IPS-18a (cell line): ENCODE measurements around the gene EN2.

Experiments used
- H3K27ac ChIP-seq: one replicate; pipeline ENCODE4 v1.5.1; 2013; ENCODE audit warnings: low read length
- H3K27me3 ChIP-seq: one replicate; pipeline ENCODE4 v1.6.1; 2013; ENCODE audit warnings: mild to moderate bottlenecking, low read length; ENCODE audit not compliant: control insufficient read depth, insufficient read depth
- H3K36me3 ChIP-seq: one replicate; pipeline ENCODE4 v1.6.1; 2013; ENCODE audit warnings: low read depth, low read length; ENCODE audit not compliant: control insufficient read depth
- H3K4me1 ChIP-seq: one replicate; pipeline ENCODE4 v1.6.1; 2013; ENCODE audit warnings: low read depth, low read length; ENCODE audit not compliant: control insufficient read depth
- H3K4me3 ChIP-seq: one replicate; pipeline ENCODE4 v1.5.1; 2013; ENCODE audit warnings: low read length
- H3K9ac ChIP-seq: one replicate; pipeline ENCODE4 v1.6.1; 2013; ENCODE audit warnings: mild to moderate bottlenecking, low read length, moderate library complexity
- H3K9me3 ChIP-seq: one replicate; pipeline ENCODE4 v1.6.1; 2013; ENCODE audit warnings: low read depth, low read length; ENCODE audit not compliant: control insufficient read depth

EN2 gene

GRCh38 chr7:155495440-155496248 lies 37.7 kb downstream of the EN2 start:
- H3K27ac ChIP-seq = no peak overlapping the region
- no peaks in the 10 kb centered on the region for H3K36me3 ChIP-seq
- no peak overlapping the region for H3K9ac ChIP-seq
- H3K4me1 ChIP-seq = peaks cover 8% of the 10 kb centered on the region
- no peak overlapping the region for H3K4me3 ChIP-seq
- H3K9me3 ChIP-seq = no peaks in the 10 kb centered on the region
- peaks cover 96% of the 10 kb centered on the region for H3K27me3 ChIP-seq

- Histone ChIP-seq H3K36me3 (no peaks in the 10 kb centered on the region), H3K9me3 (no peaks in the 10 kb centered on the region), H3K4me3 (no peak overlapping the region), H3K4me1 (peaks cover 6% of the 10 kb centered on the region), H3K9ac (no peak overlapping the region), H3K27me3 (peaks cover 97% of the 10 kb centered on the region), H3K27ac (no peak overlapping the region)
Measured at GRCh38 chr7:155496267-155497005, 38.5 kb downstream of the EN2 start.

GRCh38 chr7:155497149-155497901 lies 39.4 kb downstream of the EN2 start:
- Histone ChIP-seq H3K27ac (no peak overlapping the region), H3K36me3 (no peaks in the 10 kb centered on the region), H3K27me3 (peaks cover 97% of the 10 kb centered on the region), H3K9me3 (no peaks in the 10 kb centered on the region), H3K4me1 (peaks cover 3% of the 10 kb centered on the region), H3K4me3 (no peak overlapping the region), H3K9ac (no peak overlapping the region)

- H3K4me3 ChIP-seq = no peak overlapping the region
- peaks cover 100% of the 10 kb centered on the region for H3K27me3 ChIP-seq
- peaks cover 5% of the 10 kb centered on the region for H3K4me1 ChIP-seq
- no peak overlapping the region for H3K27ac ChIP-seq
- H3K36me3 ChIP-seq = no peaks in the 10 kb centered on the region
- H3K9me3 ChIP-seq = no peaks in the 10 kb centered on the region
- no peak overlapping the region for H3K9ac ChIP-seq
Measured at GRCh38 chr7:155505422-155505793, 47.5 kb downstream of the EN2 start.

GRCh38 chr7:155506854-155507337 lies 49.0 kb downstream of the EN2 start:
- no peaks in the 10 kb centered on the region for H3K9me3 ChIP-seq
- no peak overlapping the region for H3K4me3 ChIP-seq
- peaks cover 17% of the 10 kb centered on the region for H3K4me1 ChIP-seq
- no peaks in the 10 kb centered on the region for H3K36me3 ChIP-seq
- no peak overlapping the region for H3K9ac ChIP-seq
- no peak overlapping the region for H3K27ac ChIP-seq
- H3K27me3 ChIP-seq = peaks cover 100% of the 10 kb centered on the region

- peaks cover 100% of the 10 kb centered on the region for H3K27me3 ChIP-seq
- no peak overlapping the region for H3K4me3 ChIP-seq
- no peak overlapping the region for H3K9ac ChIP-seq
- no peak overlapping the region for H3K27ac ChIP-seq
- no peaks in the 10 kb centered on the region for H3K9me3 ChIP-seq
- H3K36me3 ChIP-seq = no peaks in the 10 kb centered on the region
- H3K4me1 ChIP-seq = peaks cover 23% of the 10 kb centered on the region
Measured at GRCh38 chr7:155507576-155507975, 49.6 kb downstream of the EN2 start.

- Histone ChIP-seq H3K27ac (no peak overlapping the region), H3K27me3 (peaks cover 100% of the 10 kb centered on the region), H3K36me3 (no peaks in the 10 kb centered on the region), H3K9me3 (no peaks in the 10 kb centered on the region), H3K4me3 (peak overlapping the region; percentile 54), H3K4me1 (peaks cover 23% of the 10 kb centered on the region), H3K9ac (no peak overlapping the region)
Measured at GRCh38 chr7:155508376-155509358, 50.7 kb downstream of the EN2 start.

- peaks cover 100% of the 10 kb centered on the region for H3K27me3 ChIP-seq
- no peaks in the 10 kb centered on the region for H3K36me3 ChIP-seq
- no peaks in the 10 kb centered on the region for H3K9me3 ChIP-seq
- H3K4me3 ChIP-seq = peak overlapping the region; percentile 54
- peaks cover 23% of the 10 kb centered on the region for H3K4me1 ChIP-seq
- H3K27ac ChIP-seq = no peak overlapping the region
- no peak overlapping the region for H3K9ac ChIP-seq
Measured at GRCh38 chr7:155509359-155509724, 51.4 kb downstream of the EN2 start.

GRCh38 chr7:155509725-155510551 lies 52.0 kb downstream of the EN2 start:
- Histone ChIP-seq H3K9ac (no peak overlapping the region), H3K27ac (no peak overlapping the region), H3K4me3 (peak overlapping the region; percentile 54), H3K27me3 (peaks cover 96% of the 10 kb centered on the region), H3K9me3 (no peaks in the 10 kb centered on the region), H3K4me1 (peaks cover 23% of the 10 kb centered on the region), H3K36me3 (no peaks in the 10 kb centered on the region)

- H3K9ac ChIP-seq = no peak overlapping the region
- peaks cover 95% of the 10 kb centered on the region for H3K27me3 ChIP-seq
- peaks cover 23% of the 10 kb centered on the region for H3K4me1 ChIP-seq
- H3K36me3 ChIP-seq = no peaks in the 10 kb centered on the region
- H3K9me3 ChIP-seq = no peaks in the 10 kb centered on the region
- H3K27ac ChIP-seq = no peak overlapping the region
- H3K4me3 ChIP-seq = no peak overlapping the region
Measured at GRCh38 chr7:155510975-155511701, 53.2 kb downstream of the EN2 start.
